HCT116 (cell line): ENCODE measurements around the gene TEKT3.

Experiments
- CTCF ChIP-seq, 3 experiments: fragments of 200-600 bp in 1 of 3; sonication (generic) in 1 of 3; IDR thresholded peaks in 2 of 3; conservative IDR thresholded peaks in 1 of 3; 2 replicates each; pipeline ENCODE4 v1.5.1; 2012 to 2017; ENCODE audit warnings: low read depth in 2 of 3, low read length in 2 of 3, antibody characterized with exemption in 1 of 3, borderline replicate concordance in 1 of 3, control low read depth in 1 of 3, mild to moderate bottlenecking in 1 of 3, mixed read lengths in 1 of 3, mixed run types in 1 of 3, moderate library complexity in 1 of 3; ENCODE audit not compliant: insufficient read depth in 1 of 3
- EZH2 ChIP-seq: fragments of 200-600 bp; sonication (generic); IDR thresholded peaks from 2 replicates; pipeline ENCODE4 v1.6.1; 2017; ENCODE audit warnings: antibody characterized with exemption, mixed run types
- POLR2A ChIP-seq: IDR thresholded peaks from 2 replicates; pipeline ENCODE4 v1.7.0; 2011; ENCODE audit warnings: borderline replicate concordance; ENCODE audit not compliant: insufficient read depth, insufficient read length; ENCODE audit errors: extremely low read depth
- RAD21 ChIP-seq: IDR thresholded peaks from 2 replicates; pipeline ENCODE4 v1.6.1; 2012; ENCODE audit warnings: low read depth, mild to moderate bottlenecking
- REST ChIP-seq: IDR thresholded peaks from 2 replicates; pipeline ENCODE4 v1.6.1; 2012; ENCODE audit warnings: low read depth
- SIN3A ChIP-seq: IDR thresholded peaks from 2 replicates; pipeline ENCODE4 v1.6.1; 2012; ENCODE audit warnings: low read depth
- SP1 ChIP-seq: IDR thresholded peaks from 2 replicates; pipeline ENCODE4 v1.6.1; 2012; ENCODE audit warnings: low read depth
- ZNF274 ChIP-seq: fragments of 200-500 bp; sonication (Bioruptor generic); IDR thresholded peaks from 2 replicates; pipeline ENCODE4 v1.6.1; 2014; ENCODE audit warnings: mild to moderate bottlenecking, low read depth, low read length, inconsistent platforms

- no peak for TF ChIP-seq POLR2A
- no peak for TF ChIP-seq CTCF (IDR thresholded peaks at IDR 0.05 in 2 of 3, conservative IDR thresholded peaks at IDR 0.05 in 1 of 3; ENCODE audit: borderline replicate concordance in 1 of 3, insufficient read depth in 1 of 3, low read depth in 2 of 3, low read length in 2 of 3)
- TF ChIP-seq SP1 = no peak
- no peak for TF ChIP-seq SIN3A
- no peak for TF ChIP-seq ZNF274
- TF ChIP-seq EZH2 = no peak
- TF ChIP-seq REST = no peak
- TF ChIP-seq RAD21 = no peak
Measured at GRCh38 chr17:15386083-15386482, 44.7 kb upstream of the TEKT3 start.
